ENCODE results near the gene MOGAT2.

DNA sequence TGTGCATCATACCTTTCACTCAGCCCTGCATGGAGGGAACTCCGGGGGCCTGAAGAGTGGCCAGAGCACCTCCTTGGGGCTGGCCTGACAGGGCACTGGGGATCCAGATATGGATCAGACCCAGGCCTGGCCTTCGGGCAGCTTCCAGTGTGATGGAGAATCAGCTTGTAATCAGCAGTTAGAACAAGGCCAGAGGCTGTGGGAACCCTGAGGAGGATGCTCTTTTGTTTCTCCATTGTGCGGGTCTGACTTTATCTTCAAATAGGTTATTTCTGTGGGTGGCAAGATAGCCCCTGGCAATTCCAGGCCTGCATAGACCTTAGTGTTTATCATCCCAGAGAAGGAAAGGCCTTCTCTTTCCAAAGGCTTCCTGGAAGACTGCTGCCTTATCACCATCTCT lies 63.2 kb downstream of the MOGAT2 start:
- TF ChIP-seq, protein P1, sequence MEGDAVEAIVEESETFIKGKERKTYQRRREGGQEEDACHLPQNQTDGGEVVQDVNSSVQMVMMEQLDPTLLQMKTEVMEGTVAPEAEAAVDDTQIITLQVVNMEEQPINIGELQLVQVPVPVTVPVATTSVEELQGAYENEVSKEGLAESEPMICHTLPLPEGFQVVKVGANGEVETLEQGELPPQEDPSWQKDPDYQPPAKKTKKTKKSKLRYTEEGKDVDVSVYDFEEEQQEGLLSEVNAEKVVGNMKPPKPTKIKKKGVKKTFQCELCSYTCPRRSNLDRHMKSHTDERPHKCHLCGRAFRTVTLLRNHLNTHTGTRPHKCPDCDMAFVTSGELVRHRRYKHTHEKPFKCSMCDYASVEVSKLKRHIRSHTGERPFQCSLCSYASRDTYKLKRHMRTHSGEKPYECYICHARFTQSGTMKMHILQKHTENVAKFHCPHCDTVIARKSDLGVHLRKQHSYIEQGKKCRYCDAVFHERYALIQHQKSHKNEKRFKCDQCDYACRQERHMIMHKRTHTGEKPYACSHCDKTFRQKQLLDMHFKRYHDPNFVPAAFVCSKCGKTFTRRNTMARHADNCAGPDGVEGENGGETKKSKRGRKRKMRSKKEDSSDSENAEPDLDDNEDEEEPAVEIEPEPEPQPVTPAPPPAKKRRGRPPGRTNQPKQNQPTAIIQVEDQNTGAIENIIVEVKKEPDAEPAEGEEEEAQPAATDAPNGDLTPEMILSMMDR (IDR thresholded peaks at IDR 0.05; ENCODE audit: insufficient read depth, low read length, poor library complexity, severe bottlenecking): no peak
- TF ChIP-seq EZH2phosphoT487 (conservative IDR thresholded peaks at IDR 0.05; ENCODE audit: low read length): no peak

All from SU-DHL-6 (cell line).